Measurements from ENCODE around the gene RHOG. TPM values are rescaled to one million over a fixed set of nuclear protein-coding genes. Genes with fewer than 3 reads are reported as not detected.

RHOG gene
- total RNA-seq, 2 experiments from 2014 or later, result 101 to 106 TPM

DNA sequence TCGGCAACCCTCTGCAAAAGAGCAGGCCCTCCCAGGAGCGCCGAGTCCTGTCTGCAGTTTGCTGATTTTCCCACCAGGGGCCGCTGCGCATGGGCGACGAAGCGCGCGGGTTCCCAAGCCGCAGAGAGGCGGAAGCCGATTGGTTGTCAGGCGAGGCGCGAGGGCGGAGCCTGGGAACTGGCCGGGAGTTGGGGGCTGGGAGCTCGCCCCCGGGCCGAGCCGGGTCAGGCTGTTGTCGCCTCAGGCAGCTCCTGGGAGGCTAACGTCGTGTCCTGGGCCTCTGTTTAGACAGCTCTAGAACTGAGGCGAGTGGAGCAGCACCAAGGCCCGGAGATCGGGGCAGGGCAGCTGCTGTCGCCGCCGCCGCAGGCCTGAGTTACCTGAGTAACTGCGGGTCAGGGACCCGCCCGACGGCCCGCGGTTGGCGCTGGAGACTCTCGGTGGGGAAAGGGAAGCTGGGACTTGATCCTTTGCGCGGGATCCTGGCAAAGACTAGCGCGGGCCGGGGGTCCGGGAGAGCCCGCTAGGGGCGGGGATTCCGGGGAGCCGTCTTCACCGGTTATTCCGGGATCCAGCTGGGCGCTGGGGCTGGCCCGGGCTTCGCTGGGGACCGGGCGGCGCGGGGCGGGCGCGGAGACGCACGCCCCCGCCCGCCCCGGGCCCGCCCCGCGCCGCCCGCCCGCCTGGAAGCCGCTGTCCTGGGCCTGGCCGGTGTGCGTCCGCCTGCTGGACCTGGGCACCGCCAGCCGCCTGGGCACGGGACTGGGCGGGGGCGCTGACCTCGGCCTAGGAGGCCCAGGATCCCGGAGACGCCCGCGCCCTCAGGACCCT, 14.4 kb upstream of the RHOG start, which contains the start of gene STIM1:
TSS of gene STIM1 (plus strand) at position 688 of the 831 bp plus-strand sequence. CDS start 607 bp downstream, outside the sequence.
- TF ChIP-seq, protein P1, sequence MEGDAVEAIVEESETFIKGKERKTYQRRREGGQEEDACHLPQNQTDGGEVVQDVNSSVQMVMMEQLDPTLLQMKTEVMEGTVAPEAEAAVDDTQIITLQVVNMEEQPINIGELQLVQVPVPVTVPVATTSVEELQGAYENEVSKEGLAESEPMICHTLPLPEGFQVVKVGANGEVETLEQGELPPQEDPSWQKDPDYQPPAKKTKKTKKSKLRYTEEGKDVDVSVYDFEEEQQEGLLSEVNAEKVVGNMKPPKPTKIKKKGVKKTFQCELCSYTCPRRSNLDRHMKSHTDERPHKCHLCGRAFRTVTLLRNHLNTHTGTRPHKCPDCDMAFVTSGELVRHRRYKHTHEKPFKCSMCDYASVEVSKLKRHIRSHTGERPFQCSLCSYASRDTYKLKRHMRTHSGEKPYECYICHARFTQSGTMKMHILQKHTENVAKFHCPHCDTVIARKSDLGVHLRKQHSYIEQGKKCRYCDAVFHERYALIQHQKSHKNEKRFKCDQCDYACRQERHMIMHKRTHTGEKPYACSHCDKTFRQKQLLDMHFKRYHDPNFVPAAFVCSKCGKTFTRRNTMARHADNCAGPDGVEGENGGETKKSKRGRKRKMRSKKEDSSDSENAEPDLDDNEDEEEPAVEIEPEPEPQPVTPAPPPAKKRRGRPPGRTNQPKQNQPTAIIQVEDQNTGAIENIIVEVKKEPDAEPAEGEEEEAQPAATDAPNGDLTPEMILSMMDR (IDR thresholded peaks at IDR 0.05), result peak; percentile 94
- ATAC-seq (ENCODE audit: poor library complexity) (peak; percentile 69), DNase-seq (peak; percentile 92 to 99 (median 97))
- ChIA-PET POLR2A (interaction anchor here (0.7 to 8.0 kb wide), 67 partner anchors 9 to 264 kb away, joined by 3 to 577 read pairs (median 6); partner anchors contain the start of genes NUP98, PGAP2, RHOG and RRM1), CTCF (interaction anchor here (0.6 to 8.5 kb wide), 51 partner anchors 12 to 240 kb away, joined by 3 to 216 read pairs (median 6); partner anchors contain the start of genes NUP98, PGAP2, RHOG and RRM1)
- H3K9me3 ChIP-seq (ENCODE audit: control insufficient read depth in 1 of 2, insufficient read depth in 1 of 2, low read length in 2 of 2), result no peaks in the 10 kb centered on the region
- H3K36me3 ChIP-seq (ENCODE audit: insufficient read depth, low read length), result no peaks in the 10 kb centered on the region
- no peaks in the 10 kb centered on the region for H3K27me3 Mint-ChIP-seq
- H3K4me3 Mint-ChIP-seq, result peak within 1 kb of the TSS; percentile 89
- intact Hi-C loops (cut with DNase I, micrococcal nuclease), result loop anchor here (1.0 to 5.0 kb wide), 7 partner anchors 14 to 235 kb away; no protein-coding TSS in a partner anchor
- peaks cover 67% of the 10 kb centered on the region for H3K4me1 Mint-ChIP-seq (ENCODE audit: low read depth)
- H3K27ac Mint-ChIP-seq, result peak within 1 kb of the TSS; percentile 99
- peaks cover 63% of the 10 kb centered on the region for H3K4me1 ChIP-seq (ENCODE audit: insufficient read depth, low read length)
- H3K9me3 Mint-ChIP-seq, result no peaks in the 10 kb centered on the region
- H3K27me3 ChIP-seq (ENCODE audit: control insufficient read depth in 1 of 2, insufficient read depth in 2 of 2, low read length in 2 of 2), result no peaks in the 10 kb centered on the region
- H3K4me3 ChIP-seq (ENCODE audit: low read length), result peak within 1 kb of the TSS; percentile 95
- peak within 1 kb of the TSS; percentile 88 to 91 for H3K27ac ChIP-seq (ENCODE audit: low read depth in 1 of 2, low read length in 2 of 2)
- peaks cover 20% of the 10 kb centered on the region for H3K36me3 Mint-ChIP-seq (ENCODE audit: low read depth)

DNA sequence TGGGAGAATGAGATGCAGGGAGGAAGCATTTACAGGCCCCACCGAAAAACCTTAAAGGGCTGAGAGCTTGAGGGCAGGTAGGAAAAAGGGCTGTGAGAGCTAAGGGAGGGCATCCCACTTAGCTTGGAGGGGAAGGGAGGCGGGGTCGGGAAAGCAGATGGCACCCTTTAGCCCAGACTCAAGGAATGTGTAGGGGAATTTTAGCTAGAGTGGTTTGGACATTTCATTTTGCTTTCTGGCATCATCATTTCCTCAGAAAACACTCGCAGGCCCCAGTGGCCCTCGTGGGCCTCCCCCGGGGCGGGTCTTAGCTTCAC, 13.9 kb upstream of the RHOG start:
- peaks cover 20% of the 10 kb centered on the region for H3K36me3 Mint-ChIP-seq (ENCODE audit: low read depth)
- Histone ChIP-seq H3K36me3 (ENCODE audit: insufficient read depth, low read length) (no peaks in the 10 kb centered on the region), H3K4me1 (ENCODE audit: insufficient read depth, low read length) (peaks cover 61% of the 10 kb centered on the region), H3K27ac (ENCODE audit: low read depth in 1 of 2, low read length in 2 of 2) (peak overlapping the region; percentile 88 to 91), H3K27me3 (ENCODE audit: control insufficient read depth in 1 of 2, insufficient read depth in 2 of 2, low read length in 2 of 2) (no peaks in the 10 kb centered on the region), H3K9me3 (ENCODE audit: control insufficient read depth in 1 of 2, insufficient read depth in 1 of 2, low read length in 2 of 2) (no peaks in the 10 kb centered on the region), H3K4me3 (ENCODE audit: low read length) (peak overlapping the region; percentile 95)
- peak overlapping the region; percentile 99 for H3K27ac Mint-ChIP-seq
- no peaks in the 10 kb centered on the region for H3K27me3 Mint-ChIP-seq
- TF ChIP-seq, protein P1 (IDR thresholded peaks at IDR 0.05), result no peak
- peak overlapping the region; percentile 89 for H3K4me3 Mint-ChIP-seq
- ChIA-PET POLR2A (interaction anchor here (0.7 to 8.0 kb wide), 64 partner anchors 9 to 264 kb away, joined by 3 to 577 read pairs (median 6); partner anchors contain the start of genes NUP98, PGAP2, RHOG and RRM1), CTCF (interaction anchor here (0.6 to 8.5 kb wide), 48 partner anchors 12 to 240 kb away, joined by 3 to 216 read pairs (median 6); partner anchors contain the start of genes NUP98, PGAP2, RHOG and RRM1)
- DNase-seq (no peak), ATAC-seq (ENCODE audit: poor library complexity) (no peak)
- intact Hi-C loops (cut with DNase I, micrococcal nuclease), result loop anchor here (1.0 to 5.0 kb wide), 4 partner anchors 13 to 236 kb away; no protein-coding TSS in a partner anchor
- no peaks in the 10 kb centered on the region for H3K9me3 Mint-ChIP-seq
- H3K4me1 Mint-ChIP-seq (ENCODE audit: low read depth), result peaks cover 62% of the 10 kb centered on the region

DNA sequence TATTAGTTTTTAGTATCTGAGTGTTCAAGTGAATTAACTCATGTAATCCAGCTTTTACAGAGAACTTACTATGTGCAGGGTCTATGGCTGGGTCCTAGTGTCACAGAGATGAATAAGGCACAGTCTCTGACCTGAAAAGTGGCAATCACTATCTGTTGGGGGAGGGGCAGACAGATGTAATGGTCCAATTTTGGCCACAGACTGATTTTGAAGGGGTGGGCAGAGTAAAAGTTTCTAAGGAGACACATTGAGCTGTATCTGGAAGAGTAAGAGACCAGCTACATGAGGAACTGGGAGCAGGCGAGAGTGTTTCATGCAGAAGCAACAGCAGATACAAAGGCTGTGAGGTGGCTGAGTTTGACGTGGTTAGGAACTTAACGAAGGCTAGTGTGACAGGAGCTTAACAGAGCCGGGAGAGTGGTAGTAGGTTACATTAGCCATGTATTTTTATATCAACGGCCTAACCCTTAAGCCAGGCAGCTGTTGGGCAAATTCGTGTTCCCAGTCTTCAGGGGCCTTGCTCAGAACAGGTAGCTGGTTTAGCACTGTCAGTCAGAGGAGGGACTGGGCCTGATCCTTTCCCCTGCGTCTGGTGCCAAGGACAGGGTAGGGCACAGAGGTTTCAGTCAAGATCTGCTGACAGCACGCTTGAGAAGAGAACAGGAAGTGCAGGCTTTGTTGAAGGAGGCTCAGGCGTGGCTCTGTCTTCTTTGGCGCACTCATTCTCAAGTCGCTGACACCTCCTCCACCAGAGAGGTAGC, 13.3 kb upstream of the RHOG start:
- Mint-ChIP-seq H3K9me3 (no peaks in the 10 kb centered on the region), H3K4me1 (ENCODE audit: low read depth) (peaks cover 61% of the 10 kb centered on the region), H3K36me3 (ENCODE audit: low read depth) (peaks cover 20% of the 10 kb centered on the region), H3K4me3 (peak overlapping the region; percentile 89), H3K27me3 (no peaks in the 10 kb centered on the region), H3K27ac (peak overlapping the region; percentile 99)
- H3K4me1 ChIP-seq (ENCODE audit: insufficient read depth, low read length), result peaks cover 56% of the 10 kb centered on the region
- POLR2A ChIA-PET, result interaction anchor here (0.7 to 8.0 kb wide), 62 partner anchors 8 to 265 kb away, joined by 3 to 577 read pairs (median 7); partner anchors contain the start of genes NUP98, PGAP2, RHOG and RRM1
- TF ChIP-seq, protein P1 (IDR thresholded peaks at IDR 0.05), result no peak
- ATAC-seq (ENCODE audit: poor library complexity), result peak; percentile 72
- peak; percentile 60 to 90 (median 70) for DNase-seq
- CTCF ChIA-PET, result interaction anchor here (0.6 to 8.5 kb wide), 47 partner anchors 13 to 241 kb away, joined by 3 to 216 read pairs (median 6); partner anchors contain the start of genes NUP98, PGAP2, RHOG and RRM1
- H3K27me3 ChIP-seq (ENCODE audit: control insufficient read depth in 1 of 2, insufficient read depth in 2 of 2, low read length in 2 of 2), result no peaks in the 10 kb centered on the region
- H3K4me3 ChIP-seq (ENCODE audit: low read length), result peak overlapping the region; percentile 95
- H3K36me3 ChIP-seq (ENCODE audit: insufficient read depth, low read length), result no peaks in the 10 kb centered on the region
- peak overlapping the region; percentile 88 to 91 for H3K27ac ChIP-seq (ENCODE audit: low read depth in 1 of 2, low read length in 2 of 2)
- no peaks in the 10 kb centered on the region for H3K9me3 ChIP-seq (ENCODE audit: control insufficient read depth in 1 of 2, insufficient read depth in 1 of 2, low read length in 2 of 2)
- intact Hi-C loops (cut with DNase I, micrococcal nuclease), result loop anchor here (1.0 to 5.0 kb wide), 4 partner anchors 13 to 236 kb away; no protein-coding TSS in a partner anchor

Data from CD4-positive, alpha-beta T cell (primary cell).